HG03159 (cell line): Measurements from ENCODE around the gene TRIM44.
"Not testable (repeated sequence)": the region's sequence is repeated elsewhere in the genome, so short reads cannot be mapped to it uniquely, and the experiment has no call there.

Experiments
- ATAC-seq: cut with Tn5 transposase; IDR thresholded peaks from one replicate; pipeline ENCODE4 v1.9.1; 2021; ENCODE audit warnings: mild to moderate bottlenecking, moderate library complexity; ENCODE audit not compliant: unreplicated experiment

The TRIM44 gene

GRCh38 chr11:35810045-35810645 lies 147.6 kb downstream of the TRIM44 start:
- ATAC-seq, result no peak

- ATAC-seq, result no peak
Measured at GRCh38 chr11:35811783-35812182, 149.2 kb downstream of the TRIM44 start.

- ATAC-seq, result no peak
Measured at GRCh38 chr11:35812828-35813227, 150.3 kb downstream of the TRIM44 start.

- no peak for ATAC-seq
Measured at GRCh38 chr11:35814081-35814695, 151.6 kb downstream of the TRIM44 start.

GRCh38 chr11:35814720-35815305 lies 152.2 kb downstream of the TRIM44 start:
- no peak for ATAC-seq

- ATAC-seq, result no peak
Measured at GRCh38 chr11:35815556-35816315, 153.2 kb downstream of the TRIM44 start.

GRCh38 chr11:35820614-35821013 lies 158.0 kb downstream of the TRIM44 start:
- ATAC-seq, result no peak

GRCh38 chr11:35822815-35823495 lies 160.4 kb downstream of the TRIM44 start:
- no peak for ATAC-seq

- ATAC-seq, result no peak
Measured at GRCh38 chr11:35823742-35824298, 161.2 kb downstream of the TRIM44 start.

GRCh38 chr11:35825386-35825785 lies 162.8 kb downstream of the TRIM44 start:
- ATAC-seq, result no peak

GRCh38 chr11:35826006-35826405 lies 163.4 kb downstream of the TRIM44 start:
- no peak for ATAC-seq

- no peak for ATAC-seq
Measured at GRCh38 chr11:35826949-35827348, 164.4 kb downstream of the TRIM44 start.

- ATAC-seq, result no peak
Measured at GRCh38 chr11:35836205-35836604, 173.6 kb downstream of the TRIM44 start.

- no peak for ATAC-seq
Measured at GRCh38 chr11:35838071-35838470, 175.5 kb downstream of the TRIM44 start.

GRCh38 chr11:35838697-35839367 lies 176.3 kb downstream of the TRIM44 start:
- ATAC-seq, result not testable (repeated sequence)

- ATAC-seq, result no peak
Measured at GRCh38 chr11:35839368-35840161, 177.0 kb downstream of the TRIM44 start.

- no peak for ATAC-seq
Measured at GRCh38 chr11:35841733-35842132, 179.2 kb downstream of the TRIM44 start.

- ATAC-seq, result no peak
Measured at GRCh38 chr11:35842958-35843357, 180.4 kb downstream of the TRIM44 start.

GRCh38 chr11:35844579-35844978 lies 182.0 kb downstream of the TRIM44 start:
- no peak for ATAC-seq

GRCh38 chr11:35845860-35846259 lies 183.3 kb downstream of the TRIM44 start:
- no peak for ATAC-seq
